ENCODE data around the gene WFDC1. TPM values are rescaled to one million over a fixed set of nuclear protein-coding genes. Genes with fewer than 3 reads are reported as not detected.

WFDC1 gene
- total RNA-seq, 4 donors from 2014 or later = 2.3 to 7.6 (median 5.0) TPM

DNA sequence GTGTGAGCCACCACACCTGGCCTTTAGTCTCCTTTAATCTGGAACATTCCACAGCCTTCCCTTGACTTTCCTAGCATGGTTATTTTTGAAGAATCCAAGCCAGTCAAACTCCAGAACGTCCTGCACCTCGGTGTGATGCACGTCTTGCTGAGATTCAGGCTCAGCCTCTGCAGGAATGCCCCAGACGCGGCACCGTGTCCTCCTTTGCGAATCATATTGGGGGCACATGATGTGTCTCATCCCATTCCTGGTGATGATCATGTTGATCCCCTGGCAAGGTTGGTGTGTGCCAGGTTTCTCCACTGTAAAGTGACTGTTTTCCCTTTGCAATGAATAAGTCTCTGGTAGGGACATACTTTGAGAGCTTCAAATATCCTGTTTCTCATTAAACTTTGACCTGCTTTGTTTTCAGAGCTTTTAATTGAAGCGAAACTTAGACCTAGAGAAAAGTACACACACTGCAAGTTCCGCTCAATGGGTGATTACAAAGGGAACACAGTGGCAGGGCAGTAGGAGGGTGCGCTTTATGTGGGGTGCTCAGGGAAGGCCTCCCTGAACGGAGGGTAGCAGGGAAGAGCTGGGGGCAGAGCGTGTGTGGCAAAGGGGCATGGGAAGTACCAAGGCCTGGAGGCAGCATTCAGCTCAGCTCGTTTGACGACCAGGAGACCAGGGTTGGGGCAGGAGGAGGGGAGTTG is 64.1 kb downstream of the WFDC1 start:
- H3K27ac ChIP-seq = no peak overlapping the region
- no peak overlapping the region for H3K4me3 ChIP-seq
- intact Hi-C loops (cut with DNase I) = no loop called here
- no peak for TF ChIP-seq POLR2A (IDR thresholded peaks at IDR 0.05)
- TF ChIP-seq, protein P1, sequence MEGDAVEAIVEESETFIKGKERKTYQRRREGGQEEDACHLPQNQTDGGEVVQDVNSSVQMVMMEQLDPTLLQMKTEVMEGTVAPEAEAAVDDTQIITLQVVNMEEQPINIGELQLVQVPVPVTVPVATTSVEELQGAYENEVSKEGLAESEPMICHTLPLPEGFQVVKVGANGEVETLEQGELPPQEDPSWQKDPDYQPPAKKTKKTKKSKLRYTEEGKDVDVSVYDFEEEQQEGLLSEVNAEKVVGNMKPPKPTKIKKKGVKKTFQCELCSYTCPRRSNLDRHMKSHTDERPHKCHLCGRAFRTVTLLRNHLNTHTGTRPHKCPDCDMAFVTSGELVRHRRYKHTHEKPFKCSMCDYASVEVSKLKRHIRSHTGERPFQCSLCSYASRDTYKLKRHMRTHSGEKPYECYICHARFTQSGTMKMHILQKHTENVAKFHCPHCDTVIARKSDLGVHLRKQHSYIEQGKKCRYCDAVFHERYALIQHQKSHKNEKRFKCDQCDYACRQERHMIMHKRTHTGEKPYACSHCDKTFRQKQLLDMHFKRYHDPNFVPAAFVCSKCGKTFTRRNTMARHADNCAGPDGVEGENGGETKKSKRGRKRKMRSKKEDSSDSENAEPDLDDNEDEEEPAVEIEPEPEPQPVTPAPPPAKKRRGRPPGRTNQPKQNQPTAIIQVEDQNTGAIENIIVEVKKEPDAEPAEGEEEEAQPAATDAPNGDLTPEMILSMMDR (IDR thresholded peaks at IDR 0.05) = no peak
- 78 to 85% methylated on average over 6 to 14 of the region's 14 CpGs for WGBS, 2 donors
- H3K4me1 ChIP-seq = peaks cover 4 to 31% (median 13%) of the 10 kb centered on the region in 3 donors
- H3K27me3 ChIP-seq = no peaks in the 10 kb centered on the region
- H3K36me3 ChIP-seq = no peaks in the 10 kb centered on the region
- DNase-seq = no peak
- no peaks in the 10 kb centered on the region for H3K9me3 ChIP-seq

GRCh38 chr16:84359326-84359725 is 64.6 kb downstream of the WFDC1 start:
- H3K4me3 ChIP-seq = no peak overlapping the region
- peaks cover 4 to 25% (median 13%) of the 10 kb centered on the region in 3 donors for H3K4me1 ChIP-seq
- WGBS, 2 donors = 80 to 81% methylated on average over 7 of the region's 8 CpGs
- TF ChIP-seq POLR2A (IDR thresholded peaks at IDR 0.05) = no peak
- TF ChIP-seq, protein P1 (IDR thresholded peaks at IDR 0.05) = no peak
- no peak for DNase-seq
- intact Hi-C loops (cut with DNase I) = no loop called here
- no peaks in the 10 kb centered on the region for H3K36me3 ChIP-seq
- no peak overlapping the region for H3K27ac ChIP-seq
- no peaks in the 10 kb centered on the region for H3K9me3 ChIP-seq
- no peaks in the 10 kb centered on the region for H3K27me3 ChIP-seq

- 68 to 73% methylated on average over 11 to 14 of the region's 15 CpGs for WGBS, 2 donors
- H3K4me3 ChIP-seq = no peak overlapping the region
- no peaks in the 10 kb centered on the region for H3K9me3 ChIP-seq
These were observed 65.5 kb downstream of the WFDC1 start for GRCh38 chr16:84360170-84360569.

GRCh38 chr16:84360748-84361147 is 66.1 kb downstream of the WFDC1 start:
- no peak for DNase-seq

More at GRCh38 chr16:84360170-84360569, 65.5 kb downstream of the WFDC1 start:
- H3K27me3 ChIP-seq = no peaks in the 10 kb centered on the region
- peaks cover 4 to 20% (median 13%) of the 10 kb centered on the region in 3 donors for H3K4me1 ChIP-seq
- no peaks in the 10 kb centered on the region for H3K36me3 ChIP-seq
- intact Hi-C loops (cut with DNase I) = no loop called here
- TF ChIP-seq, protein P1 (IDR thresholded peaks at IDR 0.05) = no peak
- TF ChIP-seq POLR2A (IDR thresholded peaks at IDR 0.05) = no peak
- DNase-seq = no peak
- no peak overlapping the region for H3K27ac ChIP-seq

DNA sequence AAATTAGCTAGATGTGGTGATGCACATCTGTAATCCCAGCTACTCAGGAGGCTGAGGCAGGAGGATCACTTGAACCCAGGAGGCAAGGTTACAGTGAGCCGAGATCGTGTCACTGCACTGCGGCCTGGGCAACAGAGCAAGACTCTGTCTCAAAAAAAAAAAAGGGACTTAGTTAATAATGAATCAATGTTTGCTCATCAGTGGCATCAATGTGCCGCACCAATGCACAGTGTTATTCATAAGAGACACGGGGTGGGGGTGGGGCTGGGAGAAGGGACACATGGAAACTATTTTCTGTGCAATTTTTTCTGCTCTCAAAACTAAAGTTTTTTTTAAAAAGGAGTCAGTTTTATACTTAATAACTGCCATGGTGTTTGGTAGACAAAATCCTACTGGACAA is 66.9 kb downstream of the WFDC1 start:
- intact Hi-C loops (cut with DNase I) = no loop called here
- TF ChIP-seq POLR2A (IDR thresholded peaks at IDR 0.05) = no peak
- TF ChIP-seq, protein P1 (IDR thresholded peaks at IDR 0.05) = no peak
- Histone ChIP-seq H3K27ac (no peak overlapping the region), H3K9me3 (no peaks in the 10 kb centered on the region), H3K36me3 (no peaks in the 10 kb centered on the region), H3K4me3 (no peak overlapping the region), H3K4me1 (peaks cover 0 to 12% (median 6%) of the 10 kb centered on the region in 3 donors), H3K27me3 (peaks cover 0 to 9% (median 0%) of the 10 kb centered on the region in 4 donors)
- no peak for DNase-seq
- 70 to 84% methylated on average over 5 of the region's 5 CpGs for WGBS, 2 donors

More at GRCh38 chr16:84360748-84361147, 66.1 kb downstream of the WFDC1 start:
- no peaks in the 10 kb centered on the region for H3K36me3 ChIP-seq
- peaks cover 0 to 1% (median 0%) of the 10 kb centered on the region in 4 donors for H3K27me3 ChIP-seq
- WGBS, 2 donors = 82 to 89% methylated on average over 4 of the region's 4 CpGs
- TF ChIP-seq POLR2A (IDR thresholded peaks at IDR 0.05) = no peak
- no peak overlapping the region for H3K27ac ChIP-seq
- H3K4me3 ChIP-seq = no peak overlapping the region
- H3K4me1 ChIP-seq = peaks cover 4 to 20% (median 13%) of the 10 kb centered on the region in 3 donors
- H3K9me3 ChIP-seq = no peaks in the 10 kb centered on the region
- intact Hi-C loops (cut with DNase I) = no loop called here
